SH-SY5Y (cell line): Measurements from ENCODE around the gene SNAI1.

ENCODE experiments used
- GATA2 ChIP-seq: IDR thresholded peaks from 2 replicates; pipeline ENCODE4 v1.6.1; 2011; ENCODE audit warnings: mild to moderate bottlenecking, low read depth, low read length
- GATA3 ChIP-seq: IDR thresholded peaks from 2 replicates; pipeline ENCODE4 v1.6.1; 2011; ENCODE audit warnings: low read depth, mild to moderate bottlenecking, low read length, moderate library complexity

DNA sequence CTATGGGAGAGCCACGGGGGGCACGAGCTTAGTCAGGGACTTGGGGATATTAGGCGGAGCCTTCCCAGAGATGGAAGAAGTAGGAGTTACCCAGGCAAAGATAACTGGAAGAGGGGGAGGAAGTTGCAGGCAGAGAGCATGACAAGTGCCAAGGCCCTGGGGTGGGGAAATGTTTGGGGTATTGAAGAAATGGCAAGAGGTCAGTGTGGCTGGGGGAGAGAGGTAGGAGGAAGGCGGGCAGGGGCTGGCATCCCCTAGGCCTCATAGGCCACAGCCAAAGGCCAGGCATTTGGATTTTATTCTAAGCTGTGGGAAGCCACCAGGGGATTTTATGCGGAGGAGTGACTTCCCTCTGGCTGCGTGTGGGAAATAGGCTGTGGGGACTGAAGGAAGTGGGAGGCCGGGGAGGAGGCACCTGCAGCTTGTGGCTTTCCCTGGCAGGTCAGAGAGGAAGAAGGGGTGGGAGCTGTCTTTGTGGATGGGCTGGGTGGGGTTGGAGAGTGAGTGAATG, 22.7 kb downstream of the SNAI1 start:
- TF ChIP-seq GATA2 = no peak
- TF ChIP-seq GATA3 = no peak
